K562 (cell line): ENCODE data around the gene C16orf95.

Source experiments
- E2F1 ChIP-seq: sonication (generic); formaldehyde crosslinking; IDR thresholded peaks from 2 replicates; pipeline ENCODE4 v1.8.1; 2023; ENCODE audit warnings: mild to moderate bottlenecking, missing genetic modification reagents, moderate library complexity
- GATAD2B ChIP-seq: fragments of 450-650 bp; IDR thresholded peaks from 2 replicates; pipeline ENCODE4 v1.6.1; 2017; ENCODE audit warnings: mild to moderate bottlenecking, borderline replicate concordance
- HNRNPH1 ChIP-seq: fragments of 200-400 bp; formaldehyde crosslinking; optimal IDR thresholded peaks from 2 replicates; pipeline ENCODE3; 2017; ENCODE audit warnings: low read depth, mild to moderate bottlenecking, low read length, moderate library complexity
- MGA ChIP-seq: fragments of 450-650 bp; IDR thresholded peaks from 2 replicates; pipeline ENCODE4 v1.6.1; 2016; ENCODE audit warnings: mild to moderate bottlenecking, moderate library complexity
- SMARCA4 ChIP-seq: fragments of 450-650 bp; IDR thresholded peaks from 2 replicates; pipeline ENCODE4 v1.6.1; 2016
- TCF15 ChIP-seq: fragments of 250-450 bp; sonication (Bioruptor Pico); IDR thresholded peaks from 2 replicates; pipeline ENCODE4 v1.8.0; 2022; ENCODE audit warnings: moderate library complexity, mild to moderate bottlenecking, inconsistent platforms
- ZNF263 ChIP-seq: sonication (generic); formaldehyde crosslinking; IDR thresholded peaks from 2 replicates; pipeline ENCODE4 v1.8.0; 2022; ENCODE audit warnings: mild to moderate bottlenecking, missing genetic modification reagents, borderline replicate concordance
- ZNF778 ChIP-seq: fragments of 450-650 bp; formaldehyde crosslinking; IDR thresholded peaks from 2 replicates; pipeline ENCODE4 v1.4.0; 2020; ENCODE audit warnings: mild to moderate bottlenecking, moderate library complexity

- TF ChIP-seq ZNF778 = no peak
- no peak for TF ChIP-seq ZNF263
- TF ChIP-seq SMARCA4 = no peak
- no peak for TF ChIP-seq MGA
- no peak for TF ChIP-seq HNRNPH1
- no peak for TF ChIP-seq E2F1
- TF ChIP-seq TCF15 (CRISPR knock-in tag) = no peak
- TF ChIP-seq GATAD2B = no peak
These were observed 25.2 kb downstream of the C16orf95 start for GRCh38 chr16:87291944-87292343.
